Kidney tubule cell (primary cell): ENCODE results near the gene FHOD3.

Source experiments
- DNase-seq: peaks from one replicate; pipeline ENCODE4 v3.0.0-alpha.2; 2018; ENCODE audit warnings: low spot score

Gene FHOD3

DNA sequence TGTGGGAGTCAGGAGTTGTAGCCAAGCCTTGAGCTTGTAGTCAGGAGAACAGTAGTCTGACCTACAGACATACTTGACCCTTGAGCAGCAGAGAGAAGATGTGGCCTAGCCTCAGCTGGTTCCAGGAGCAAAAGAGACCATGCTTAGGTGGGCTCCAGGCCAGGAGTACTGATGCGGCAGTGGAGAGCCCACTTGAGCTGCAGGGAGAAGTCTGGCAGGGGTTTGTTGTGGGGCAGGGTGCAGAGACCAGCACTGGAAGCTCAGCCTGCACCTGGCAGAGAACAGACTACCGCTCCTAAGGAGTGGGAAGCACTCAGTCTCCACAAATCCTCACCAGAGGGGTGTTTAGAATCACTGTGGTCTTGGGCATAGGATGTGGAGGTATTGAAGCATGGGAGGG is 333.4 kb downstream of the FHOD3 start:
- no peak for DNase-seq

DNA sequence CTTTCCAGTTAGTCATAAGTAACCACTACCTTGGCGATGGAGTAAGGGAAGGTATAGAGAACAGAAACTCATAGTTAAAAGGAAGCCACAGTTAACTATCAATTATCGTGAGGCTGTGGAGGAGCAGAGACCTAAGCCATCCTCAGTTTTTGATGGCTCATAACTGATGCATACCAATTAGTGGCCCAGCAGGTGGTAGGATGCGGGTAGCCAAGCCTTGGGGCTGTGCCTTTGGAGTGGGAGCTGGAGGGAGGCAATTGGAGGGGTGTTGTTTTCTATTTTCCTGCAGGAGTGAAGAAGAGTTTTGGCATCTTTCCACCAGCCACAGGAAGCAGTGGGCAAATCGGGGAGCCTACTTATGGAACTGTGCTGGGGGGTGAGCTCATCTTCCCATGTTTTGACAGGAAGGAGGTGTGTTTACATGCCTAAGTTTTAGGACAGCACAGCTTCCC is 336.5 kb downstream of the FHOD3 start:
- DNase-seq, result peak; percentile 28

- DNase-seq, result peak; percentile 81
Measured at GRCh38 chr18:36634573-36635216, 337.2 kb downstream of the FHOD3 start.

- DNase-seq, result peak; percentile 93
Measured at GRCh38 chr18:36635414-36636096, 338.0 kb downstream of the FHOD3 start.

DNA sequence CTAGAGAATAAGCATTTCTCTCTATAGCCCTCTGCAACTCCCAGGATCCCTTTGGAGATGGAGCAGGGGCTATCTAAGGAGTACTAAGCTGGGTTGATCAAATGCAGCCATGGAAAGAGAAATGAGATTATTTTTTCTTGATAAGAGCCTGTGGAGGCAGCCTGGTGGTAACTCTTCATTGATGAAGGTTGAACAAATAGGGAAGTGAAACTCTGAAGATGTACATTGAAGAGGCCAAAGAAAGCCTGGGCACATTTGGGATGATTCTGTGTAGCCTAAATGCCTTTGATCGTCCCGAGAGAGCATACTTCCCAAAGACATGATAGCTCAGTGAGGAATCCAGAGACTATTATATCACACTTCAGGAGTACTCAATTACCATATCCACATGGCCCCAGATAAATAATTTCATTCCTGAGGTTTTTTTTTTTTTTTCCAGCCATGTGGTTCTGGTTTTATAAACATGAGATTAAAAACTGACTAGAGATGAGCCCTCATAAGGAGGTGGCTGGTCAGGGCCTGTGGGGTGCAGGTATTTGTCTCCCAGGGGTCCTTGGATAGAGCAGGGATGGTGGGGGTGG is 338.8 kb downstream of the FHOD3 start:
- no peak for DNase-seq

GRCh38 chr18:36638224-36638623 is 340.7 kb downstream of the FHOD3 start:
- DNase-seq, result no peak

- DNase-seq, result peak; percentile 16
Measured at GRCh38 chr18:36640021-36640952, 342.8 kb downstream of the FHOD3 start.

DNA sequence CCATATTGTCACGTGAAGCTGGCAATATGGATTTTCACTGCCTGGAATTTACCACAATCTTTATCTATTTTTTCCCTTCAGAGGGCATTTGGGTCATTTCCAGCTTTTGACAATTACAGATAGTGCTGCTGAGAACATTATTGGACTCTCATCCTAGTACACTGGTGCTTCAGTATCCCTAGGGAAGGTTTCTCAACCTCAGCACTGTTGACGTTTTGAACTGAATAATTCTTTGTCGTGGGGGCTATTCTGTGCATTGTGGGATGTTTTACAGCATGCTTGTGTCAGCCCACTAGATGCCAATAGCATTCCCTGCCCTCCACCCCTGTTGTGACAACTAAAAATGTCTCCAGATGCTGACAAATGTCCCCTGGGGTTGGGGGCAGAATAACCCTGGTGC is 345.5 kb downstream of the FHOD3 start:
- DNase-seq, result no peak

DNA sequence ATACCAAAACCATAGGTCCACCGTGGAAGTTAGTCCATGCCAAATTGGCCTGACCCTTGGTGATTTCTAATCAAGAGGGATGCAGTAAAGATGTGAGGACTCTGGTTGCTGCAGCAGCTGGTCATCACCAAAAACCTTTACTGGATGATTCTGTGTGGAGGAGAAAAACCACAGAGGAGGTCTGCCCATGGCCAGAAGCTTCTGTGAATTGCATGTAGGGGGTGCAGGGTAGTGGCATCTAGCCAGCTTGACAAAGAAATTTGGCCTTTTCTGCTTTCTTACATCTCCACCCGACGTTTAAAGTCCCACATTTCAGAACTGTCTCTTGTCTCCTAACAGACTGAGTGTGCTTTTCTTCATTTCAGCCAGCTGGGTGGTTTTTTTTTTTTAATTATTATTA is 351.3 kb downstream of the FHOD3 start:
- no peak for DNase-seq

- DNase-seq, result no peak
Measured at GRCh38 chr18:36649205-36649604, 351.7 kb downstream of the FHOD3 start.

DNA sequence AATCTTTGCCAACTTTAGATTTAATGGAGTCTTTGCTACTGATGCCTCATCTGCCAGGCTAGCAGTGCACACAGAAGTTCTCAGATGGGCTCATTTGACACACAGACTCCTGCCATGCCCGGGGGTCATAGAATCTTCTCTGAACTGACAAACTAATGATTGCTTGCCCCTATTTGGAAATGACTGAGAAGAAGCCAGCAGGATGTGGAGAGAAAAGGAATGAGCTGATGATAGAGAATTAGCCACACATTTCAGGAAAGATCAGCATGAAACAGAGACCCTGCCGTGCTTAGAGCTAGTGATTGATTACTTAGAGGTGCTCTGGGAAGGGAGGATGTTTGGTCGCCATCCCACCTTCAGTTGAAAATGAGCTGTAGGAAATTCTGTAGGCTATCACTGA is 352.8 kb downstream of the FHOD3 start:
- DNase-seq, result no peak

DNA sequence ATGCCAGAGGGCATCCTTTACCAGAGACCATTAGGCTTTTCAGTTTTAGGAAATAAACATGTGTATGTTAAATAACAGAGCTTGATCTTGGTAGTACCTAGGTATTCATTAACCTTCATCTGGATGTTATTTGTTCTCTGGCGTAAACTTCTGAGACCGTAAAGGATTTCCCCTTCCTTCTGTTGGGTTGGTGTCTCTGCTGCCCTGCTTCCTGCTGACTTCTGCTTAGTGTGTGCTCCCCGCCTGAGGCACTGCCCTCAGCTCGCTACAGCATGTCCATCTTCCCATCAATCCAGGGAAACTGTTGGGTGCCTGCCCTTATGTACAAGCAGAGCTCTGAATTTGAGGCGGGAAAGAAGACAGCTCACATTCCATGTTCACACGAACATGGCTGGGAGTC is 353.4 kb downstream of the FHOD3 start:
- DNase-seq, result no peak

GRCh38 chr18:36652503-36652902 is 355.0 kb downstream of the FHOD3 start:
- DNase-seq, result no peak

- DNase-seq, result no peak
Measured at GRCh38 chr18:36653141-36653869, 355.8 kb downstream of the FHOD3 start.

DNA sequence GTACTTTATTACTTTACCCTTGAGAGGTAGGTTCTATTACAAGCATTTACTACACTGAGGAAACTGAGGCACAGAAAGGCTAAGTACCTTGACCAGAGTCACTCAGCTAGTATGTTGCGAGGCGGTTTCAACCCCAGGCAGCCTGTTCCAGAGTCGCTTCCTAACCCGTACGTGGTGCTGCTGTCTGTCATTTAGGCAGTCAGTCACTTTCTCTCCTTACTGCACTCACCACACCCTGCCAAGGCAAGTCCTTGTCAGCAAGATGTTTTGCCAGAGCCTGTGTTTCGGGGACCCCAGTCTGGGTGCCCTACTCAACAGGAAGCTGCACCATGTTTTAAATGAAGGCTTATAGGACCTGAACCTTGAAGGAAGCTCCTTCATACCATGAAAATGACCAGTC is 356.4 kb downstream of the FHOD3 start:
- no peak for DNase-seq

GRCh38 chr18:36655074-36655473 is 357.6 kb downstream of the FHOD3 start:
- DNase-seq, result no peak

- no peak for DNase-seq
Measured at GRCh38 chr18:36655930-36656329, 358.4 kb downstream of the FHOD3 start.

GRCh38 chr18:36658611-36659010 is 361.1 kb downstream of the FHOD3 start:
- no peak for DNase-seq

GRCh38 chr18:36660311-36660710 is 362.8 kb downstream of the FHOD3 start:
- no peak for DNase-seq

GRCh38 chr18:36661999-36662398 is 364.5 kb downstream of the FHOD3 start:
- DNase-seq, result peak; percentile 9

- DNase-seq, result no peak
Measured at GRCh38 chr18:36663312-36663711, 365.8 kb downstream of the FHOD3 start.

DNA sequence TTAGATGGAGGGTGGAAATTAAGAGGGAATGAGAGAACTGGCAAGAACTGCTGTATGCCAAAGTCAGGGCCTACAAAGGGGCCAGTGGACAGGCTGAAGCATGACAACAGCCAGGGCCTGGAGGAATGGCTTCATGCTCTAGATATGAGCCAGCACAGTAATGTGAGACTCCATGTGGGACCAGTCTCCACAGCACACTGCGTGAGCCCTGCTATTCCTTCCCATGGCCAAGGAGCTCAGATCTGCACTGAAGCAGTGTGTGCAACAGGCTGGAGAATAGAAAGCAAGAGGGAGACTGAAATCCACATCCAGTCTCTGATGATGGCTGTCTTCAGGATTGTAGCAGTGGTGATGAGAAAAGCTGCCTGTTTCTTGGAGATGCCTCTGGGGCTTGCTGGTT is 368.4 kb downstream of the FHOD3 start:
- DNase-seq, result no peak
